ENCODE data around the gene SLC22A12.

DNA sequence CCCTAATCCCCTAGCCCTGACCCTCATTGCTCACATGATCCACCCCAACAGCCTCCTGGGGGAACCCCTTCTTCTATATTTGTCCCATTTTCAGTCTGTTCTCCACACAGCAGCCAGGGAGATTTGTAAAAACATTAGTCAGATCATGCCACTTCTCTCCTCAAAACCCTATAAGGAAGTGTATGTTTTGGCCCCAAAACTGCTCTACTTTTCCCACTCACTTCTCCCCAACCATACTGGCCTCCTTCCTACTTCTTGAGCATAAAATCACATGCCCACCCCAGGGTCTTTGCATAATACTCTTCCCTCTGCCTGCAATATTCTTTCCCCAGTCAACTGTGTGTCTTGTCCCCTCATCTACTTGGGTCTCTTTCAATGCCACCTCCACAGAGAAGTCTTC, 4.7 kb upstream of the SLC22A12 start:
- TF ChIP-seq POLR2A (IDR thresholded peaks at IDR 0.05; ENCODE audit: low read length) (no peak), GATA1 (IDR thresholded peaks at IDR 0.05; ENCODE audit: low read depth, low read length) (no peak)

Data from erythroblast (primary cell).